GM19193 (cell line): ENCODE measurements around the gene EPHX1.
A peak's percentile ranks its signal among the peaks of the same experiment; 100 is the strongest.

ENCODE experiments used
- POLR2A ChIP-seq: IDR thresholded peaks from 4 replicates; pipeline ENCODE4 v1.6.1; 2011; ENCODE audit not compliant: insufficient read depth, insufficient read length; ENCODE audit errors: extremely low read depth

Gene EPHX1

DNA sequence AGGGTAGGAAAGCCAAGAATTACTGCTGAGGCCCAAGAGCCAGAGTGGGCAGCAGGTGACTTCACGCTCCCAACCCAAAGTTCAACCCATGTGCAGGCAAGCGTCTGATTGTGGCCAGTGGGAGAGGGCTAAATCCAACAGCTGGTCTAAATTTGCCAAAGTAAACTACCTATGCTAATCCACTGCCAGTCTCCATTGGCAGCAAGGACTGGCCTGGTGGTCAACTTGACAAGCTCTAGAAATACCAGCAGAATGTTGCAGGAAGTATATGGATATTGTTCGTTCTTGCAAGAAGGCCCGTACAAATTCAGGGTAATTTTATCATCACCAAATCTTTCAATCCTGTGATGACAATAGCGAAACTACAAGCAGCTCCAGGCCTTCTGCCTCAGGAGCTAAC lies 70.7 kb downstream of the EPHX1 start:
- no peak for TF ChIP-seq POLR2A

DNA sequence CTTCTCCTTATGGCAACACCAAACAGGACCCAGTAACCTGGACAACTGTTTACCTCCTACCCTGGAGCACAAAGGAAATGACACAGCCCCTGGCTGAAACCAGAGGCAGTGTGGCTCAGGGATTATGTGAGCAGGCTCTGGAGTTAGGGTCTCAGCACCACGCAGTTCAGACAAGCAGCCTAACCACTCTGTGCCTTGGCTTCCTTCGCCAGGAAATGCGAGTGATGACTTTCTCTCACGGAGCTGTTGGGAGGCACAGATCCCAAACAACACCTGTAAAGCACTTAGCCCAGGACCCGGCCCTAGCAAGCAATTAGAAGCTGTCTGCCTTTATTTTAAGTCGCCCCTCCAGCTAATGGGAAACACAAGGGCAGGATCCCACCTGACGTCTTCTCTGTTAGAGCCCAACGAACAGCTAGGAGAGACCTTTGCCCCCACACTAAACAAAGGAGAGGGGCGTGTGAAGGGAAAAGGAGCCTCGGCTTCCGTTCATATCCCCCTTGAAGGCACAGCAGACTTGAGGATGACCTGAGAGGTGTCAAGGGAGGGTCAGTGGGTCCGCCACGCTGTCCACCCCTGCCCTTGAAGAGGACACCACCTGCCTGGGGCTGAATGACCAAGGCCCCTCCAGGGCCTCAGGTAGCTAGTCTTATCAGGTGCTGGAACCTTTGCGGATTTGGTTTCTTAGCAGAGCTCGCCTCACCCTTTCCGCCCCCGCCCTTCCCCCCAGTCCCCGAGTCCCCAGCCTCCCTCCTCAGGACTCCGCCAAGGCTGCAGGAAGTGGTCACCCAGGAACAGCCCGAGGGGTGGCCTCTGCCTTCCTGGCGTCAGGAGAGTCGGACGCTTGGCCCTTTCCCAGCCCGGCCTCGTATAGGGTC lies 71.4 kb downstream of the EPHX1 start:
- TF ChIP-seq POLR2A = no peak

DNA sequence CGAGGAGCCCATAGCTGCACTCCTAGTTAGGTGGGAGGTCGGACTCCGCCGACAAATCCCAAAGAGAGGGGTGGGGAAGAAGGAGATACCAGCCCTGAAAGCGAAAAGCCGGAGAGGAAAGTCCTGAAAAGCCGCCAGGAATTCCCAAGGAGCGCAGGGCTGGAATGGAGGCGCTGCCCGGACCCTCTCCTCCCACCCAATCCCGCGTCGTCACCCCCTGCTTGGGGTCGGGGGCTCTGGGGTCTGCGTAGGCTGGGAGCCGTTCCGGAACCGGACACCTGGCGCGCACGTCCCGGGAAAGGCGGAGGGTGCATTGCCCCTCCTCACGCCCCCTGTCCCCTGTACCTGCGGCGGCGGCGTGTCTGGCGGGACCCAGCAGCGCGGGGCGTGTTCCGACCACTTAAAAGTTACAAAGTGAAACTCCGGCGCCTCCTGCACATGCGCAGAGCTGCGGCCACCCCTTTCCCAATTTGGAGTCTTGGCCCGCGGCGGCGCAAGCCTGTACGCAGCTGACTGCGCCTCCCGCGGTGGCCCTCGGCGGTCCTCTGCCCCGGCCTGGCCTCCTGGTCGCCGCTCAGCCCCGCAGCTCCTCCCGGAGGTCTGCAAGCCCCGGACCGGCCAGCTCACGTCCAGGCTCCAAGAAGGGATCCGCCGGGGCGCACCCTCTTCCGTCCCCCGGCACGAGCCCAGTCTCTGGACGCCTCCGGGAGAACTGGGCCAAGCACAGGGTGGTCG lies 72.2 kb downstream of the EPHX1 start, which contains the start of gene TMEM63A:
TSS of gene TMEM63A (minus strand) at position 422 of the 735 bp plus-strand sequence. CDS start 4,800 bp downstream, outside the sequence.
- TF ChIP-seq POLR2A = peak; percentile 74

DNA sequence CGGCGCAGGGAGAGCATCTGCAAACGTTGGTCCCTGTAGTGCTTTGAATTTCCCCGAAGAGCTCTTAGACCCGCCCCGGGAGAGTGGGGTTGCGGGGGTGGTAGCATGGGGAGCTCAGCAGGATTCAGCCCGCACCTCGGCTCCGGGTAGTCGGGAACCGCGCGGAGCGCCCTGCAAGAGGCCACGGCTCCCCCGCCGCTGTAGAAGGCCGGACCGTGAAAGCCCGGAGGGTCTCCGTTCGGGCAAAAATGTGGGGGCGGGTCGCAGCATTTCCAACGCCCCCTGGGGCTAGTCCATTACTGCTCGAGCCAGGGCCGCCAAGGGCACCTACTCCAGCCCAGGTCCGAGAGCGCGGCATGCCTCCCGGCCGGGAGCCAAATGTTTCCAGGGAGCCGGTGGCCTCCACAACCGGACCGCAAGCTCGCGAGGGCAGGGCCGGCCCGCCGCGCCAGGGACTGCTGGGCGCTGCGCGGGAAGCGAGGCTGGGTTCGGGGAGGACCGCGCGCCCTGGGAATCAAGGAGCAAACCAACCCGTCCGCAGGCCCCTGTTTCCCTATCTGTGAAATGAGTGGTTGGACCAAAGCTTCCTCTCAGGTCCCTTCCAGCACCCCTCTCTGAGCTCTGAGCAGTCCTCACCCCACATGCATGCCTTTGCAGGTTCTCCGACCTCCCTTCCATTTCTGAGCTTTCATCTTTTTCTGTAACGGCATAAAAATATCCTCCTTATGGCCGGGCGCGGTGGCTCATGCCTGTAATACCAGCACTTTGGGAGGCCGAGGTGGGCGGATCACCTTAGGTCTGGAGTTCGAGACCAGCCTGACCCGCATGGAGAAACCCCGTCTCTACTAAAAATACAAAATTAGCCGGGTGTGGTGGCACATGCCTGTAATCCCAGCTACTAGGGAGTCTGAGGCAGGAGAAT lies 73.0 kb downstream of the EPHX1 start:
- TF ChIP-seq POLR2A = no peak

DNA sequence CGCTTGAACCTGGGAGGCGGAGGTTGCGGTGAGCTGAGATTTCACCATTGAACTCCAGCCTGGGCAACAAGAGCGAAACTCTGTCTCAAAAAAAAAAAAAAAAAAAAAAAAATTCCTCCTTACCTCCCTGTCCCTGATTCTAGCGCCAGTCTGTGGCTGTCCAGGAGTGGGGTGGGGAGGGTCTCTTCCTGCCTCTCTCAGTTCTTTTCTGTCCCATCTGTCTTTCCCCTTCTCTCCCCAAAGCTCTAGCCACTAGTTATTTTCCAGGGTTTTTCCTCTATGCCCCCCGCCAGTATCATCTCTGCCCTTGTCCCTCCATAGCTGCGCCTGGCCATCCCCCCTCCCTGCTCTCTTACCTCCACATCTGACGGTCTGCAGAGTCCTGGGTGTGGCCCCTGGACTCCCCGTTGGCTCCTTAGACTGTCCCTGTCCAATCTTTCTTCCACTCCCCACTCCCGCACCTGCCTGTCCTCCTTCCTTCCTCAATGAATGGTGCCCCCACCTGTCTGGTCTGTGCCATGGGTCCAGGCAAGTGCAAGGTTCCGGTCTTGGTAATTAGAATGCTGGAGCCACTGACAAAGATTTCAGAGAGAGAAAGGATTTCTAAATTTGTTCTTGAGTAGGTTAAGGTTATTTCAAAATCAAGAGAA lies 73.8 kb downstream of the EPHX1 start:
- no peak for TF ChIP-seq POLR2A

DNA sequence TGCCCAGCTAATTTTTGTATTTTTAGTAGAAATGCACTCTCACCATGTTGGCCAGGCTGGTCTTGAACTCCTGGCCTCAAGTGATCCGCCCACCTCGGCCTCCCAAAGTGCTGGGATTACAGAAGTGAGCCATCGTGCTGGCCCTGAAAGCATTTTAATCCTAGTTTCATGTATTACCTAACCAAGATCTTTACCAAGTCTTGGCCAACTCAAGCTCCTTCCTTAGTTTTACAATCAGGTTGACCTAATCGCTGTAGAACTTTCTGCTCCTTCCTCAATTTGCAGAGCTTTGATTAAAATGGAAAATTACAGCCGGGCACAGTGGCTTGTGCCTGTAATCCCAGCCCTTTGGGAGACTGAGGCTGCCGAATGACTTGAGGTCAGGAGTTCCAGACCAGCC lies 75.4 kb downstream of the EPHX1 start:
- no peak for TF ChIP-seq POLR2A

DNA sequence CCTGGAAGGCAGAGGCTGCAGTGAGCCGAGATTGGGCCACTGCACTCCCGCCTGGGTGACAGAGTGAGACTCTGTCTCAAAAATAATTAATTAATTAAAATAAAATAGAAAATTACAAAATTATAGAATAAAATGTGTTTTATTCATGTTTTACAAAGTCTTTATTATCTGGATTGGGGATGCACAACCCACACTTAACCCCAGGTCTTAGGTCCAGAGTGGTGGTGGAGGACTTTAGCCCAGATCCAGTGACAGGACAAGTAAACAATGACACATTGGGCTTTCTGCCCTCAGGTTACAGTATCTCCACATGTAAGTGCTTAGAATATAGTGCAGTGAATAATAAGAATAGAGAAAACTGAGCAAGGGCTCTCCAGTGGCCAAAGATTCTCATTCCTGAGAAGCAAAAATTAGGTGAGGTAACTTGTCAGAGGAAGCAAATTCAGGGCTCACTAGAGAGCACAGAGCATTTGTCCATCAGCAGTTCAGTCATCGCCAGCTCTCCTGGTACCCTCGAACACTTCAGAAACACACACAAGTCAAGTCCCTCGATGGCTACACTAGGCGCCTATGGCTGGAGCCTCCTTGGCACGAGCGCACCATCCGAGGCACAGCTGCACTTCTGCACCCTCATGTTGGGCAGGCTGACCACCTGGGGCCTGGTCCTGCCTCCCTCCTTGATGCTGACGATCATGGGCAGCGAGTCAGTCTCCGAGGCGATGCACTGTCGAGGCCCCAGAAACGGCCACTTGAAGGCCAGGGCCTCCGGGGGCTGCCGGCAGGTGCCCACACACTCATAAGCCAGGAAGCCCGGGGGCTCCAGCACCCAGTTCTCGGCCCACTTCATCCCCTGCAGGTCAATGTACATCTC lies 76.5 kb downstream of the EPHX1 start:
- TF ChIP-seq POLR2A = no peak

- TF ChIP-seq POLR2A = no peak
These were observed 77.0 kb downstream of the EPHX1 start for GRCh38 chr1:225887030-225887314.

DNA sequence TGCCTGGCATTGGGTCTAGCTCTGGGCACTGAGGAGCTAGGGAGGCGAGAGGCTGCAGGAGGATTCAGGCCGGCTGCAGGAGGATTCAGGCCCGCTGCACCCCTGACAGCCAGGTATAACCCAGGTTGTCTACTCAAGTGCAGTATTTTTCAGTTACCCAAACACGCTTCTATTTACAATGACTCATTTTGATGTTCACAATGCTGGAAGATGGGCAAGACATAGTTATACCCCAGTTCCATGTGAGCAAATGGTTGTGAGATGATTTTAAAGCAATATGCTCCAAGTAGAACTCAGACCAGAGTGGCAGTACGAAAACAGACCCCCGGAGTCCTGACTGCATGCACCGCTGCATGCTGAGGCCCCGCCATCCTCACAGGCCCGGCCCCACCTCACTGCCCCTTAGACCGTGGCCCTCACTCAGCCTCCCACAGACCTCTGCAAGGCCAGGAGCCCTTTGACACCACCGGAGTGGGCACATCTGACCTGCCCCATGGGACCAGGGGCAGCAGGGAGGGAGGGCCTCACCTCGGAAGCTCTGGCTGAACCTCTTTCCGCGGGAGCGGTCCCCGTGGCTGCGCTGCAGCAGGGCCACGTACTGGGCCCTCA lies 78.5 kb downstream of the EPHX1 start:
- no peak for TF ChIP-seq POLR2A

GRCh38 chr1:225888898-225889601 lies 79.1 kb downstream of the EPHX1 start, which contains the start of gene LEFTY1:
LEFTY1 (minus strand) TSS chr1:225889146; CDS start chr1:225889066, 80 bp downstream.
- TF ChIP-seq POLR2A = no peak

DNA sequence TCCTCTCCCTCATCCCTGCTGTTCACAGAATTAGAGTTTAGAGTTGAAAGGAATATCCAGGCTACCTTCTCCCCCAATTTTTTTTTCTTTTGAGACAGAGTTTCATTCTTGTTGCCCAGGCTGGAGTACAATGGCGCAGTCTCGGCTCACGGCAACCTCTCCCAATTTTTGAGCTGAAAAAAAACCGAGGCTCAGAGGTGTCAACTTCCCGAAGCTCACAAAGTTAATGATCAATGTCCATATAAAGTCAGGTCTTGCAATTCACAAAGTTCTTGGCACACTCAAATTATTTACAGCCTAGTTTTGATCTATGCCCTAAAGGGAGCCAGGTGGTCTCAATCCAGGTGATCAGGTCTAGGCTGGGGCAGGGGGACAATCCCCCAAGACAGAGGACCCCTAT lies 79.8 kb downstream of the EPHX1 start:
- no peak for TF ChIP-seq POLR2A

GRCh38 chr1:225890346-225891228 lies 80.7 kb downstream of the EPHX1 start:
- TF ChIP-seq POLR2A = no peak
